SIG-M5 treated with dmso at 0.1 percent for 504 hours (cell line): ENCODE measurements around the gene PAPOLG.
"Not testable (repeated sequence)": the region's sequence is repeated elsewhere in the genome, so short reads cannot be mapped to it uniquely, and the experiment has no call there.

ENCODE experiments used
- DNase-seq: peaks from one replicate; lab custom pipeline; 2025; ENCODE audit not compliant: unreplicated experiment; lab: John Stamatoyannopoulos, UW

Gene PAPOLG

GRCh38 chr2:60821587-60822302, 65.7 kb downstream of the PAPOLG start:
- DNase-seq, result no peak

GRCh38 chr2:60822987-60823386, 66.9 kb downstream of the PAPOLG start:
- DNase-seq, result no peak

- no peak for DNase-seq
Observed at GRCh38 chr2:60823694-60824305, 67.7 kb downstream of the PAPOLG start.

GRCh38 chr2:60825666-60826065, 69.6 kb downstream of the PAPOLG start:
- DNase-seq, result no peak

- no peak for DNase-seq
Observed at GRCh38 chr2:60826111-60826510, 70.0 kb downstream of the PAPOLG start.

- not testable (repeated sequence) for DNase-seq
Observed at GRCh38 chr2:60826860-60827259, 70.8 kb downstream of the PAPOLG start.

GRCh38 chr2:60827369-60827768, 71.3 kb downstream of the PAPOLG start:
- no peak for DNase-seq

- no peak for DNase-seq
Observed at GRCh38 chr2:60830991-60831390, 74.9 kb downstream of the PAPOLG start.

GRCh38 chr2:60831921-60832320, 75.9 kb downstream of the PAPOLG start:
- no peak for DNase-seq

- no peak for DNase-seq
Observed at GRCh38 chr2:60832621-60833020, 76.6 kb downstream of the PAPOLG start.

GRCh38 chr2:60834270-60834717, 78.2 kb downstream of the PAPOLG start:
- DNase-seq, result no peak

- peak; percentile 50 for DNase-seq
Observed at GRCh38 chr2:60836491-60836890, 80.4 kb downstream of the PAPOLG start.

GRCh38 chr2:60837123-60837522, 81.1 kb downstream of the PAPOLG start:
- no peak for DNase-seq

- no peak for DNase-seq
Observed at GRCh38 chr2:60838481-60838880, 82.4 kb downstream of the PAPOLG start.

GRCh38 chr2:60839126-60839813, 83.2 kb downstream of the PAPOLG start:
- no peak for DNase-seq

- no peak for DNase-seq
Observed at GRCh38 chr2:60840880-60841279, 84.8 kb downstream of the PAPOLG start.

GRCh38 chr2:60843006-60843405, 86.9 kb downstream of the PAPOLG start:
- DNase-seq, result no peak

GRCh38 chr2:60844105-60844504, 88.0 kb downstream of the PAPOLG start:
- DNase-seq, result no peak

GRCh38 chr2:60847854-60848253, 91.8 kb downstream of the PAPOLG start:
- DNase-seq, result no peak
